ENCODE measurements around the gene KCNH2. TPM values are rescaled to one million over a fixed set of nuclear protein-coding genes. Genes with fewer than 3 reads are reported as not detected.
A peak's percentile ranks its signal among the peaks of the same experiment; 100 is the strongest.

Gene KCNH2
- total RNA-seq, 4 donors from 2014 or later = 0.19 to 2.5 (median 0.72) TPM

GRCh38 chr7:150966002-150966401 is 12.1 kb downstream of the KCNH2 start:
- no peak for TF ChIP-seq POLR2A (IDR thresholded peaks at IDR 0.05)
- no peak for TF ChIP-seq CTCF (IDR thresholded peaks at IDR 0.05)
- no peak overlapping the region for H3K4me3 ChIP-seq
- 80% methylated on average over 1 of the region's 1 CpG; no CpG with 5 or more reads in 1 of the 2 donors for WGBS, 2 donors
- intact Hi-C loops (cut with DNase I) = no loop called here
- peaks cover 0 to 80% (median 0%) of the 10 kb centered on the region in 4 donors for H3K27me3 ChIP-seq
- no peaks in the 10 kb centered on the region for H3K36me3 ChIP-seq
- no peaks in the 10 kb centered on the region for H3K9me3 ChIP-seq
- H3K27ac ChIP-seq = no peak overlapping the region
- peaks cover 0 to 39% (median 0%) of the 10 kb centered on the region in 3 donors for H3K4me1 ChIP-seq
- DNase-seq = no peak

DNA sequence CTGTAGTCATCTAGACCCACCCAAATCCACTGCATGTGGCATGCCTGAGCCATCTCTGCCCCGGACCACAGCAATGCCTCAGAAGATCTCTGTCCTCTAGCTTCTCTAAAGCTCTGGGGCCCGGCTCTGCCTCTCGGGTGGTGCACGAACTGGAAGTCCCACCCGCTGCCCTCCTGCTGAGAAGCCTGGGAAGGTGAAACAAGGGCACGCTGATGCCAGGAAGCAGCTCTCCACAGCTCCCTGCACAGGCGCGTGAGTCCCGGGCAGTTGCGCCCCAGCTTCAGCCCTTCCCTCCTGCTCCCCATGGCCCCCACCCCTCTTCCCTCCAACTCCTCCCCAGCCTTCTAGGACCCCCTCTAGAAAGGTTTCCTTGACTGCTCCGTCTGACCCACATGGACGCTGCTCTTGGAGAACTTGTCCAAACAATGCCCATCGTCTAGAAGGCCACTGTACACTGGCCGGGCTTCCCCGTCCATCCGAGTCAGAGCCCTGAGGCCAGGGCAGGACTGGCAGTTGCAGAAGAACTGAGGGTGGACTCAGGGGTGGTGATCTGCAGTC is 12.8 kb downstream of the KCNH2 start:
- Histone ChIP-seq H3K4me1 (peaks cover 0 to 38% (median 0%) of the 10 kb centered on the region in 3 donors), H3K27ac (no peak overlapping the region), H3K36me3 (no peaks in the 10 kb centered on the region), H3K9me3 (no peaks in the 10 kb centered on the region), H3K27me3 (peaks cover 0 to 80% (median 0%) of the 10 kb centered on the region in 4 donors), H3K4me3 (no peak overlapping the region)
- intact Hi-C loops (cut with DNase I) = no loop called here
- DNase-seq = no peak
- TF ChIP-seq POLR2A (IDR thresholded peaks at IDR 0.05) (no peak), CTCF (IDR thresholded peaks at IDR 0.05) (no peak)
- 53 to 70% methylated on average over 2 to 3 of the region's 16 CpGs for WGBS, 2 donors

- no peak for DNase-seq
- Histone ChIP-seq H3K9me3 (no peaks in the 10 kb centered on the region), H3K27ac (peak overlapping the region in 1 of 4 donors; percentile 3), H3K27me3 (peaks cover 0 to 77% (median 0%) of the 10 kb centered on the region in 4 donors), H3K4me1 (peaks cover 0 to 38% (median 0%) of the 10 kb centered on the region in 3 donors), H3K36me3 (no peaks in the 10 kb centered on the region), H3K4me3 (no peak overlapping the region)
- no peak for TF ChIP-seq CTCF (IDR thresholded peaks at IDR 0.05)
- TF ChIP-seq POLR2A (IDR thresholded peaks at IDR 0.05) = no peak
- 41 to 57% methylated on average over 3 to 5 of the region's 16 CpGs for WGBS, 2 donors
- intact Hi-C loops (cut with DNase I) = no loop called here
Measured at GRCh38 chr7:150964593-150965111, 13.5 kb downstream of the KCNH2 start.

DNA sequence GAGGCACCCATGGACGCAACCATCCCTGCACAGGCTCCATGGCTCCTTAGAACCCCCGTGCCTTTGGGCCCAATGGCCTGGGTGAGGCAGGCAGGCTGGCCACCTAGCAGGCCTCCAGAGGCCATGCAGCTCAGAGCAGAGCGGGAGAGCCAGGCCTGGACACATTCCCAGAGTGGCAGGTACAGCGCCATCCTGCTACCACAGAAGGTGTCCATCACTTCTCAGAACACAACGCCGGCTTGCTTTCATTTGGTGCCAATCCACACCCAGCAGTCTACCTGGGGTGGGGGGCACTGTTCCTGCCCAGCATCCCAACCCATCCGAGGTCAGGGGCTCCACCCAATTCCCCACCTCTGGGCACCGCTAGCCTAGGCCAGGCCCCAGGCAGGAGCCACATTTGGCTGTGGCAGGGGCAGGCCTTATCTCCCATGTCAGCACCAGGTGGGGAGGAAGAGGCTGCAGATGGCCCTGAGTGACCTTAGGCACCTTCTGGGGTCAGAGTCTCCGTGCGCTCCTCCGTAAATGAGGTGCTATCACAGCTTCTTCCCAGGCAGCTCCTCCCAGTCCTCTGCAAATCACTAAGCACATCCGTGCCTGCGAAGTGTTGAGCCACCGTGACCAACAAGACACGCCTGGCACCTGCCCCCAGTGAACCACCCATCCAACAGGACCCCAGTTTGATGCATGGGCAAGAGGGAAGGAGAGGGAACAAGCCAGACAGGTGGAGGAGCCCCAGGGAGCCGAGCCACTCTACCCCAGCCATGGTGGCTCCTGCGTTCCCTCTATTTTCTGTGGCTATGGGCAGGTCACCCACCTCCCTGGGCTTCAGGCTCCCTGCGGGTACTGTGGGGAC is 14.2 kb downstream of the KCNH2 start:
- 63 to 85% methylated on average over 6 to 8 of the region's 18 CpGs for WGBS, 2 donors
- Histone ChIP-seq H3K27ac (no peak overlapping the region), H3K36me3 (no peaks in the 10 kb centered on the region), H3K4me1 (peaks cover 0 to 38% (median 0%) of the 10 kb centered on the region in 3 donors), H3K27me3 (peaks cover 0 to 77% (median 0%) of the 10 kb centered on the region in 4 donors), H3K4me3 (no peak overlapping the region), H3K9me3 (no peaks in the 10 kb centered on the region)
- DNase-seq = no peak
- TF ChIP-seq CTCF (IDR thresholded peaks at IDR 0.05) = no peak
- no peak for TF ChIP-seq POLR2A (IDR thresholded peaks at IDR 0.05)
- intact Hi-C loops (cut with DNase I) = no loop called here
